HFF-Myc (cell line): Measurements from ENCODE around the gene NLRP7.
"Not testable (repeated sequence)": the region's sequence is repeated elsewhere in the genome, so short reads cannot be mapped to it uniquely, and the experiment has no call there.

ENCODE experiments used
- DNase-seq: peaks from one replicate; pipeline ENCODE4 v3.0.0-alpha.2; 2011; ENCODE audit warnings: low read depth; ENCODE audit errors: extremely low read depth
- H3K4me3 ChIP-seq: replicated peaks from 2 replicates; pipeline ENCODE4 v1.5.1; 2011; ENCODE audit warnings: low read depth, mild to moderate bottlenecking, control low read depth, low read length
- CTCF ChIP-seq: IDR thresholded peaks from 2 replicates; pipeline ENCODE4 v1.5.1; 2012; ENCODE audit warnings: mild to moderate bottlenecking, low read depth, low read length, control low read depth; ENCODE audit errors: missing control alignments

NLRP7 gene

GRCh38 chr19:54896036-54896435, 51.3 kb downstream of the NLRP7 start:
- DNase-seq, result no peak
- no peak overlapping the region for H3K4me3 ChIP-seq
- no peak for TF ChIP-seq CTCF

- DNase-seq, H3K4me3 ChIP-seq: not testable (repeated sequence)
Observed at GRCh38 chr19:54894106-54894505, 53.2 kb downstream of the NLRP7 start.

- H3K4me3 ChIP-seq, result no peak overlapping the region
- no peak for DNase-seq
- TF ChIP-seq CTCF, result no peak
Observed at GRCh38 chr19:54893406-54893805, 53.9 kb downstream of the NLRP7 start.

GRCh38 chr19:54889566-54889965, 57.8 kb downstream of the NLRP7 start:
- no peak for DNase-seq
- H3K4me3 ChIP-seq, result no peak overlapping the region
- TF ChIP-seq CTCF, result no peak

- no peak for TF ChIP-seq CTCF
- DNase-seq, result no peak
- no peak overlapping the region for H3K4me3 ChIP-seq
Observed at GRCh38 chr19:54888239-54888638, 59.1 kb downstream of the NLRP7 start.

GRCh38 chr19:54883228-54883627, 64.1 kb downstream of the NLRP7 start:
- no peak overlapping the region for H3K4me3 ChIP-seq
- TF ChIP-seq CTCF, result no peak
- DNase-seq, result no peak

- no peak for TF ChIP-seq CTCF
- DNase-seq, result no peak
- no peak overlapping the region for H3K4me3 ChIP-seq
Observed at GRCh38 chr19:54882758-54883157, 64.6 kb downstream of the NLRP7 start.
